Measurements from ENCODE around the gene MPPED2.

MPPED2 gene

GRCh38 chr11:30404136-30404535, 182.0 kb downstream of the MPPED2 start:
- H3K36me3 ChIP-seq (replicated peaks; ENCODE audit: low read depth, low read length) = no peaks in the 10 kb centered on the region
- no peak overlapping the region for H3K27ac ChIP-seq (ENCODE audit: low read length)
- no peak overlapping the region for H3K9ac ChIP-seq (ENCODE audit: low read length)
- H2AFZ ChIP-seq (ENCODE audit: low read depth, low read length) = no peak overlapping the region
- no peak overlapping the region for H3K4me3 ChIP-seq (ENCODE audit: low read length)
- no peaks in the 10 kb centered on the region for H3K4me1 ChIP-seq (ENCODE audit: low read length)
- H3K79me2 ChIP-seq (ENCODE audit: low read length) = no peaks in the 10 kb centered on the region
- TF ChIP-seq EZH2phosphoT487 (IDR thresholded peaks at IDR 0.05; ENCODE audit: low read depth) (no peak), CTCF (IDR thresholded peaks at IDR 0.05; ENCODE audit: low read depth, low read length) (no peak)
- H3K9me3 ChIP-seq (ENCODE audit: insufficient read depth, low read length) = no peaks in the 10 kb centered on the region
- H3K27me3 ChIP-seq (ENCODE audit: low read depth, low read length) = no peaks in the 10 kb centered on the region
- H3K4me2 ChIP-seq (ENCODE audit: low read length) = no peak overlapping the region
- no peaks in the 10 kb centered on the region for H4K20me1 ChIP-seq (ENCODE audit: insufficient read depth, low read length)

GRCh38 chr11:30395751-30396150, 190.4 kb downstream of the MPPED2 start:
- Histone ChIP-seq H3K27ac (ENCODE audit: low read length) (no peak overlapping the region), H4K20me1 (ENCODE audit: insufficient read depth, low read length) (no peaks in the 10 kb centered on the region), H2AFZ (ENCODE audit: low read depth, low read length) (no peak overlapping the region), H3K27me3 (ENCODE audit: low read depth, low read length) (no peaks in the 10 kb centered on the region), H3K79me2 (ENCODE audit: low read length) (no peaks in the 10 kb centered on the region), H3K4me1 (ENCODE audit: low read length) (no peaks in the 10 kb centered on the region), H3K9ac (ENCODE audit: low read length) (no peak overlapping the region), H3K9me3 (ENCODE audit: insufficient read depth, low read length) (no peaks in the 10 kb centered on the region), H3K4me2 (ENCODE audit: low read length) (no peak overlapping the region), H3K4me3 (ENCODE audit: low read length) (no peak overlapping the region), H3K36me3 (replicated peaks; ENCODE audit: low read depth, low read length) (no peaks in the 10 kb centered on the region)
- TF ChIP-seq EZH2phosphoT487 (IDR thresholded peaks at IDR 0.05; ENCODE audit: low read depth) (no peak), CTCF (IDR thresholded peaks at IDR 0.05; ENCODE audit: low read depth, low read length) (no peak)

- H3K27me3 ChIP-seq (ENCODE audit: low read depth, low read length) = no peaks in the 10 kb centered on the region
- no peaks in the 10 kb centered on the region for H3K79me2 ChIP-seq (ENCODE audit: low read length)
- no peak overlapping the region for H3K4me2 ChIP-seq (ENCODE audit: low read length)
- no peak overlapping the region for H3K4me3 ChIP-seq (ENCODE audit: low read length)
- TF ChIP-seq CTCF (IDR thresholded peaks at IDR 0.05; ENCODE audit: low read depth, low read length) (no peak), EZH2phosphoT487 (IDR thresholded peaks at IDR 0.05; ENCODE audit: low read depth) (no peak)
- no peaks in the 10 kb centered on the region for H4K20me1 ChIP-seq (ENCODE audit: insufficient read depth, low read length)
- no peak overlapping the region for H2AFZ ChIP-seq (ENCODE audit: low read depth, low read length)
- no peaks in the 10 kb centered on the region for H3K9me3 ChIP-seq (ENCODE audit: insufficient read depth, low read length)
- no peaks in the 10 kb centered on the region for H3K36me3 ChIP-seq (replicated peaks; ENCODE audit: low read depth, low read length)
- no peaks in the 10 kb centered on the region for H3K4me1 ChIP-seq (ENCODE audit: low read length)
- H3K27ac ChIP-seq (ENCODE audit: low read length) = no peak overlapping the region
- no peak overlapping the region for H3K9ac ChIP-seq (ENCODE audit: low read length)
These were observed 193.1 kb downstream of the MPPED2 start for GRCh38 chr11:30393012-30393411.

- H3K27ac ChIP-seq (ENCODE audit: low read length) = no peak overlapping the region
- H3K9me3 ChIP-seq (ENCODE audit: insufficient read depth, low read length) = no peaks in the 10 kb centered on the region
- no peak overlapping the region for H3K9ac ChIP-seq (ENCODE audit: low read length)
- H3K4me1 ChIP-seq (ENCODE audit: low read length) = no peaks in the 10 kb centered on the region
- H2AFZ ChIP-seq (ENCODE audit: low read depth, low read length) = no peak overlapping the region
- no peak overlapping the region for H3K4me2 ChIP-seq (ENCODE audit: low read length)
- no peaks in the 10 kb centered on the region for H3K36me3 ChIP-seq (replicated peaks; ENCODE audit: low read depth, low read length)
- H3K4me3 ChIP-seq (ENCODE audit: low read length) = no peak overlapping the region
- TF ChIP-seq EZH2phosphoT487 (IDR thresholded peaks at IDR 0.05; ENCODE audit: low read depth) = no peak
- H3K79me2 ChIP-seq (ENCODE audit: low read length) = no peaks in the 10 kb centered on the region
- H3K27me3 ChIP-seq (ENCODE audit: low read depth, low read length) = no peaks in the 10 kb centered on the region
- no peaks in the 10 kb centered on the region for H4K20me1 ChIP-seq (ENCODE audit: insufficient read depth, low read length)
These were observed 193.8 kb downstream of the MPPED2 start for GRCh38 chr11:30392221-30392784.

All from OCI-LY3 (cell line).